ENCODE measurements around the gene CALHM2.
A peak's percentile ranks its signal among the peaks of the same experiment; 100 is the strongest.

CALHM2 gene

DNA sequence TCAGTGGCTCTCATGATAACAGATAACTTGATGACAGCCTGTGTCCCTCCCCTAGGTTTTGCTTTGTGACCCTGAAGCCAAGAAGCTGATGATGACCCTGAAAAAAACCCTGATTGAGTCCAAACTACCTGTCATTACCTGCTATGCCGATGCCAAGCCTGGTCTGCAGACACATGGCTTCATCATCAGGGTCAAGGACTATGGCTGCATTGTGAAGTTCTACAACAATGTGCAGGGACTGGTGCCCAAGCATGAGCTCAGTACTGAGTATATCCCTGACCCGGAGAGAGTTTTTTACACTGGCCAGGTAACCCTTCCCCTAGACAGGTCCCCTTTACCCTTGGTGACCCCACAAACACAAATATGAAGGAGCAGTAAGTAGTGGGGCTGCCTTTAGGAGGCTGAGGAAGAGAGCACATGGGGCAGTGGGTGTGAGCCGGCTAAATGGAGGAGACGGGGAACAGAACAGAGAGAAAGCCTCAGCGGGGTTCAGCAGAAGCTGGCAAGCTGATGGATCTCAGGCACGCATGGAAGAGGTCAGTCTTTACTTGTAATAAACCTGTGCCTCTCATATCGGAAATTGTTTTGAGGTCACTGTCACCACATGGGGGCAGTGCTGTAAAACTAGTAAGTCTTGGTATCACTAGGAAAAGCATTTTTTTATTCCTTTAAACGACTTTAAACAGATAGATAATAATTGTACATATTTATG is 35.6 kb downstream of the CALHM2 start:
- peak; percentile 9 to 16 for DNase-seq (ENCODE audit: low read depth in 2 of 2)

DNA sequence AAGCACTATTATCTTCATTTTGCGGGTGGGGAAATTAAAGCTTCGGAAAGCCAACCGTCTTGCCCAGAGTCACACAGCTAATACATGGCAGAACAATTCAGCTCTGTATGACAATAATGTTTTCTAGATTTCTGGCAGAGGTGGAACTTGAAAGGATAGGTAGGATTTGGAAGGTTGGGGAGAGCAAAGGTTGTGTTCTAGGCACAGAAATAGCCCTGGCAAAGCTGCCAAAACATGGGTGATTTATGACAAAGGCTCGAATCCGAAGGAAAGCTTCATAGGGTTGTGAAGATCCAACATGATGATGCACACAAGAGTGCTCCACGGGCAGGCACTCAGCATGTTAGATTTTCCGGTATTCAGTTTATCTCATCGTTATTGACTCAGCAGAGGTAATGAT is 36.6 kb downstream of the CALHM2 start:
- no peak for DNase-seq (ENCODE audit: low read depth in 2 of 2)

DNA sequence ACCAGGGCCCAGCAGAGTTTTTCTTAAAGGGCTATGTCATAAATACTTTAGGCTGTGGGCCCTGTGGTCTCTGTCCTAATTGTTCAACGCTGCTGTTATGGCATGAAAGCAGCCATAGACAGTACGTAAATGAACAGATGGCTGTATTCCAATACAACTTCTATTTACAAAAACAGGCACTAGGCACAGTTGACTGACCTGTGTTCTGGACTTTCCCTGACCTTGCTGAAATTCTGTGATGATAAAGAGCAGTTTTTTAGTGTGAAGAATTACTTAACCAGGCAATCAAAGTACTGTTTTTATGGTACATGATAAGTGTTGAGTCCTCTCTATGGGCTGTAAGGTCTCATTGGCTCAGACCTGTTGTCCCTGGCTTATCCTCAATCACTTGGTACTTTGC is 38.6 kb downstream of the CALHM2 start:
- no peak for DNase-seq (ENCODE audit: low read depth in 2 of 2)

DNA sequence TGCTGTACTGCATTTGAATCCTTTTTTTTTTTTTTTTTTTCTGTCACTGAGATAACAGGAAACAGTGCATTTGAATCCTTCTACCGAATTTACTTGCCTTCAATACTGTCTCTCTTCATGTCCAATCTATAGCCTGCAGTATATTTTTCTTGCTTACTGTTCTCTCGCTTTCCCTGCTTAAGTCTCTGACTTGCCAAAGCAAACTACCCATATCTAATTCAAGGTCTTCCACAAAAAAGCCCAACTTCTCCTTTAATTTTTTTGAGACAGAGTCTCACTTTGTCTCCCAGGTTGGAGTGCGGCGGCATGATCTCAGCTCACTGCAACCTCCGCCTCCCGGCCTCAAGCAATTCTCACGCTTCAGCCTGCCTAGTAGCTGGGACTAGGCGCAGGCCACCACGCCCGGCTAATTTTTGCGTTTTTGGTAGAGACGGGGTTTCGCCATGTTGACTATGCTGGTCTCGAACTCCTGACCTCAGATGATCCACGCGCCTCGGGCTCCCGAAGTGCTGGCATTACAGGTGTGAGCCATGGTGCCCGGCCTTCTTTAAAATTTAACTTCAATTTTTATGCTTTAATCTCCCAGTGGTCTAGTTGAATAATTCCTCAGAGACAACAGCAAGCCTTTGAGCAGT is 54.9 kb downstream of the CALHM2 start:
- no peak for DNase-seq (ENCODE audit: low read depth in 2 of 2)

DNA sequence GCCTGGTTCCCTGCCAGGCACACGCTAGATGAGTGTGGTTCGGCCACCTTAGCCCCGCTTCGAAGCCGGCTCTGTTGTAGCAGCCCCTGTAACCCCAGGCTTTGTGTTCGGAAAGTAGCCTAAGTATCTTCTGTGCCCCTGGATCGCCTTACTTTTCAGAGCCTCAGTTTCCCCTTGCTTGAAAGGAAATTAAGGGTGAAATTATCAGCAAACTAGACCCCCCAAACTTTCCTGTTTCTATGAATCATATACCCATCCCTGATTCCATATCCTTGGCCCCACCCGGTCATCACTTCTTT is 55.4 kb downstream of the CALHM2 start:
- DNase-seq (ENCODE audit: low read depth in 2 of 2), result no peak

Measured in stimulated activated CD8-positive, alpha-beta memory T cell treated with anti-CD3 and anti-CD28 coated beads, Interleukin-2, amount 100 ng/mL, for 48 hours (primary cell).